Body of pancreas (tissue), 4 donors: ENCODE data around the gene ANKRD45.

Source experiments
- CTCF ChIP-seq, 7 experiments: fragments of 450-650 bp in 4 of 7; fragments of 200-600 bp in 3 of 7; sonication (generic) in 3 of 7; IDR thresholded peaks; one replicate each; pipeline ENCODE4 v1.5.1; 2016 to 2019; ENCODE audit warnings: antibody characterized with exemption in 7 of 7
- POLR2A ChIP-seq, 3 donors: fragments of 450-650 bp; IDR thresholded peaks; one replicate each; pipeline ENCODE4 v1.6.1; 2016; ENCODE audit warnings: antibody characterized with exemption in 3 of 3, mild to moderate bottlenecking in 2 of 3

GRCh38 chr1:173688300-173688699 lies 18.6 kb upstream of the ANKRD45 start:
- TF ChIP-seq POLR2A (IDR thresholded peaks at IDR 0.05): no peak
- no peak for TF ChIP-seq CTCF (IDR thresholded peaks at IDR 0.05)
